HepG2 (cell line): Measurements from ENCODE around the gene OR13C4. TPM values are rescaled to one million over a fixed set of nuclear protein-coding genes. Genes with fewer than 3 reads are reported as not detected.
A peak's percentile ranks its signal among the peaks of the same experiment; 100 is the strongest.

Experiments
- ATAC-seq: fragments of 200-7000 bp; cut with Tn5 transposase; 3 replicates; pipeline ENCODE4 v1.9.1; 2020; ENCODE audit warnings: mild to moderate bottlenecking, moderate library complexity
- BruUV-seq: library from RNA; stranded (reverse); fragments of 400-500 nt; replicated peaks from 2 replicates; lab custom pipeline; 2021; lab: Mats Ljungman, UMichigan
- CTCF ChIA-PET: fragments of 300-600 bp; formaldehyde crosslinking; extraction: SDS; loops from one replicate; lab custom pipeline; 2021; ENCODE audit warnings: low total read pairs, inconsistent platforms, low intra/inter-chr PET ratio; lab: Yijun Ruan, JAX
- POLR2A ChIA-PET: fragments of 350-600 bp; sonication (Branson Sonifier 250); formaldehyde crosslinking; loops from one replicate; lab custom pipeline; 2020; ENCODE audit warnings: antibody characterized with exemption, inconsistent platforms; lab: Yijun Ruan, JAX
- DNase-seq: peaks from one replicate; pipeline ENCODE4 v3.0.0-alpha.2; 2015; ENCODE audit warnings: low spot score
- FAIRE-seq: peaks from 3 replicates; lab custom pipeline; 2011; peaks lifted over from hg19 to GRCh38; lab: Jason Lieb, UNC
- H2AFZ ChIP-seq: one replicate; pipeline ENCODE4 v1.6.1; 2011; ENCODE audit warnings: low read length, inconsistent platforms
- H3K27ac ChIP-seq: fragments of 300-600 bp; 3 replicates; pipeline ENCODE4 v1.8.0; 2011; ENCODE audit warnings: mixed run types, mild to moderate bottlenecking, mixed read lengths, low read length, inconsistent platforms; ENCODE audit not compliant: insufficient read depth; ENCODE audit errors: extremely low read length
- H3K27me3 ChIP-seq, 2 experiments: fragments of 200-600 bp in 1 of 2; 2 replicates in 1 of 2; 3 replicates in 1 of 2; pipeline versions ENCODE4 v1.6.0 to v1.8.0; 2011; ENCODE audit warnings: low read length in 2 of 2, mild to moderate bottlenecking in 2 of 2, moderate library complexity in 2 of 2, inconsistent platforms in 1 of 2; ENCODE audit not compliant: insufficient read depth in 2 of 2, control insufficient read depth in 1 of 2
- H3K36me3 ChIP-seq, 2 experiments: fragments of 200-600 bp in 1 of 2; replicated peaks in 1 of 2; 2 replicates in 1 of 2; 3 replicates in 1 of 2; pipeline versions ENCODE4 v1.5.1 to v1.8.0; 2011; ENCODE audit warnings: low read length in 2 of 2, inconsistent platforms in 1 of 2; ENCODE audit not compliant: insufficient read depth in 2 of 2, control insufficient read depth in 1 of 2
- H3K4me1 ChIP-seq: 2 replicates; pipeline ENCODE4 v1.5.1; 2012; ENCODE audit warnings: low read length, inconsistent platforms; ENCODE audit not compliant: insufficient read depth
- H3K4me2 ChIP-seq: 2 replicates; pipeline ENCODE4 v1.6.0; 2011; ENCODE audit warnings: low read depth, low read length, inconsistent platforms
- H3K4me3 ChIP-seq, 3 experiments: fragments of 200-600 bp in 1 of 3; sonication (generic), shearing (Covaris generic) in 1 of 3; replicated peaks in 1 of 3; 2 replicates each; pipeline ENCODE4 v1.5.1; 2011 to 2016; ENCODE audit warnings: low read length in 3 of 3, inconsistent platforms in 2 of 3, low read depth in 2 of 3, mild to moderate bottlenecking in 2 of 3, control low read depth in 1 of 3, mixed read lengths in 1 of 3; ENCODE audit not compliant: insufficient read depth in 1 of 3
- H3K79me2 ChIP-seq: one replicate; pipeline ENCODE4 v1.6.1; 2011; ENCODE audit warnings: low read length, inconsistent platforms; ENCODE audit not compliant: insufficient read depth
- H3K9ac ChIP-seq: 2 replicates; pipeline ENCODE4 v1.6.0; 2011; ENCODE audit warnings: mild to moderate bottlenecking, low read depth, low read length, inconsistent platforms; ENCODE audit not compliant: insufficient read depth
- H3K9me3 ChIP-seq: 2 replicates; pipeline ENCODE4 v1.5.1; 2012; ENCODE audit warnings: mild to moderate bottlenecking, low read length
- H4K20me1 ChIP-seq: 2 replicates; pipeline ENCODE4 v1.6.0; 2011; ENCODE audit warnings: inconsistent platforms, mild to moderate bottlenecking, low read length, moderate library complexity; ENCODE audit not compliant: insufficient read depth
- AGO2 ChIP-seq: fragments of 200-400 bp; formaldehyde crosslinking; optimal IDR thresholded peaks from 2 replicates; pipeline ENCODE3; 2017; ENCODE audit warnings: mild to moderate bottlenecking, low read depth, low read length, moderate library complexity
- ATF2 ChIP-seq: sonication (generic); formaldehyde crosslinking; IDR thresholded peaks from 2 replicates; pipeline ENCODE4 v1.4.0; 2020; ENCODE audit warnings: missing genetic modification reagents
- CEBPB ChIP-seq: IDR thresholded peaks from 2 replicates; pipeline ENCODE4 v1.6.1; 2011; ENCODE audit warnings: low read depth, low read length, improper control_type of control experiment, borderline replicate concordance
- NCOA1 ChIP-seq: sonication (generic); formaldehyde crosslinking; IDR thresholded peaks from 2 replicates; pipeline ENCODE4 v1.9.0; 2021; ENCODE audit warnings: missing genetic modification reagents
- RAD21 ChIP-seq: fragments of 450-650 bp; formaldehyde crosslinking; IDR thresholded peaks from 2 replicates; pipeline ENCODE4 v1.5.0; 2020; ENCODE audit warnings: mild to moderate bottlenecking
- SALL1 ChIP-seq: sonication (generic); formaldehyde crosslinking; IDR thresholded peaks from 2 replicates; pipeline ENCODE4 v1.8.0; 2022; ENCODE audit warnings: mild to moderate bottlenecking, missing genetic modification reagents
- SOX5 ChIP-seq: IDR thresholded peaks from 2 replicates; pipeline ENCODE4 v1.6.1; 2016; ENCODE audit warnings: borderline replicate concordance
- ZFAT ChIP-seq: sonication (generic); formaldehyde crosslinking; conservative IDR thresholded peaks from 2 replicates; pipeline ENCODE4 v1.8.1; 2023; ENCODE audit warnings: missing genetic modification reagents, inconsistent platforms
- ZNF629 ChIP-seq: sonication (generic); formaldehyde crosslinking; conservative IDR thresholded peaks from 2 replicates; pipeline ENCODE4 v1.5.0; 2020; ENCODE audit warnings: missing genetic modification reagents
- WGBS: methylation state at CpG from one replicate; pipeline ENCODE4 v1.1.6; 2017; ENCODE audit warnings: low lambda C conversion rate; 5-methylcytosine and 5-hydroxymethylcytosine counted together
- in situ Hi-C: cut with HindIII; loops from 2 replicates; pipeline ENCODE4 v1.10.0; 2017; ENCODE audit warnings: low pct_unique_long_range_greater_than_20kb; ENCODE audit not compliant: extremely low pct_ligation_motif_present
- intact Hi-C: fragments of 100-400 bp; cut with micrococcal nuclease; formaldehyde crosslinking; loops from one replicate; pipeline ENCODE4 v1.10.0; 2022; ENCODE audit not compliant: unreplicated experiment
- polyA plus RNA-seq, 8 experiments: library from polyadenylated mRNA; depleted of rRNA in 3 of 8; stranded (reverse) in 7 of 8; unstranded in 1 of 8; fragments of >200 nt; fragmentation: Illumina TruSeq in 4 of 8; extraction: Trizol in 4 of 8; gene quantifications; 2 replicates each; pipeline versions ENCODE4 v1.2.1 to v1.2.3, GENCODE V29; 2011 to 2016; ENCODE audit warnings: low read depth in 4 of 8, missing spikeins in 1 of 8, mixed read lengths in 1 of 8; ENCODE audit not compliant: insufficient read depth in 1 of 8
- total RNA-seq, 5 experiments: library from RNA; depleted of rRNA; stranded (reverse); fragments of >200 nt; fragmentation: Illumina TruSeq; extraction: Trizol; gene quantifications; 2 replicates each; pipeline ENCODE4 v1.2.3, GENCODE V29; 2016; ENCODE audit warnings: low read depth in 1 of 5
- TF ChIP-seq, protein P1 (sequence below), 2 experiments: fragments of 450-650 bp in 1 of 2; sonication (generic) in 1 of 2; formaldehyde crosslinking; IDR thresholded peaks; 2 replicates each; pipeline versions ENCODE4 v1.5.0 to v1.8.0; 2020 to 2022; ENCODE audit warnings: mild to moderate bottlenecking in 1 of 2, missing genetic modification reagents in 1 of 2
- TF ChIP-seq, protein P2 (sequence below): sonication (generic); formaldehyde crosslinking; IDR thresholded peaks from 2 replicates; pipeline ENCODE4 v1.4.0; 2020; ENCODE audit warnings: missing genetic modification reagents; ENCODE audit errors: not compliant biosample characterization

Gene OR13C4
- total and polyA plus RNA-seq, 2 of the 13 experiments (the other 11 are each of a cell fraction or from before 2014, with no cell fraction given), result not detected

GRCh38 chr9:104514901-104515300 lies 12.1 kb downstream of the OR13C4 start:
- H3K9me3 ChIP-seq, result no peaks in the 10 kb centered on the region
- intact Hi-C loops, result no loop called here
- FAIRE-seq, result no peak

GRCh38 chr9:104506565-104506964 lies 20.4 kb downstream of the OR13C4 start:
- Histone ChIP-seq H3K4me2 (no peak overlapping the region), H2AFZ (no peak overlapping the region), H3K36me3 (no peaks in the 10 kb centered on the region), H3K27ac (no peak overlapping the region), H3K4me3 (no peak overlapping the region), H3K4me1 (no peaks in the 10 kb centered on the region), H3K9me3 (no peaks in the 10 kb centered on the region), H3K79me2 (no peaks in the 10 kb centered on the region), H3K27me3 (no peaks in the 10 kb centered on the region), H3K9ac (no peak overlapping the region), H4K20me1 (no peaks in the 10 kb centered on the region)
- no peak for DNase-seq
- intact Hi-C loops, result no loop called here
- ChIA-PET POLR2A (no interaction called here), CTCF (no interaction called here)
- TF ChIP-seq, protein P1, sequence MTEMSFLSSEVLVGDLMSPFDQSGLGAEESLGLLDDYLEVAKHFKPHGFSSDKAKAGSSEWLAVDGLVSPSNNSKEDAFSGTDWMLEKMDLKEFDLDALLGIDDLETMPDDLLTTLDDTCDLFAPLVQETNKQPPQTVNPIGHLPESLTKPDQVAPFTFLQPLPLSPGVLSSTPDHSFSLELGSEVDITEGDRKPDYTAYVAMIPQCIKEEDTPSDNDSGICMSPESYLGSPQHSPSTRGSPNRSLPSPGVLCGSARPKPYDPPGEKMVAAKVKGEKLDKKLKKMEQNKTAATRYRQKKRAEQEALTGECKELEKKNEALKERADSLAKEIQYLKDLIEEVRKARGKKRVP (CRISPR knock-in tag; IDR thresholded peaks at IDR 0.05), result peak in 1 of 2 experiments; percentile 44; a peak in 2 of 4 replicates
- TF ChIP-seq, protein P2, sequence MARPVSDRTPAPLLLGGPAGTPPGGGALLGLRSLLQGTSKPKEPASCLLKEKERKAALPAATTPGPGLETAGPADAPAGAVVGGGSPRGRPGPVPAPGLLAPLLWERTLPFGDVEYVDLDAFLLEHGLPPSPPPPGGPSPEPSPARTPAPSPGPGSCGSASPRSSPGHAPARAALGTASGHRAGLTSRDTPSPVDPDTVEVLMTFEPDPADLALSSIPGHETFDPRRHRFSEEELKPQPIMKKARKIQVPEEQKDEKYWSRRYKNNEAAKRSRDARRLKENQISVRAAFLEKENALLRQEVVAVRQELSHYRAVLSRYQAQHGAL (CRISPR knock-in tag), result no peak
- TF ChIP-seq ATF2 (no peak), CEBPB (peak; percentile 43; the same call in 1 of the 2 replicates)
- in situ Hi-C loops, result no loop called here
- ATAC-seq, result no peak
- BruUV-seq, result no TSS peak
- FAIRE-seq, result no peak

More at GRCh38 chr9:104514901-104515300, 12.1 kb downstream of the OR13C4 start:
- TF ChIP-seq AGO2, result no peak
- no peak for TF ChIP-seq ZFAT (CRISPR knock-in tag)
- TF ChIP-seq RAD21 (CRISPR knock-in tag), result no peak
- TF ChIP-seq SALL1 (CRISPR knock-in tag), result no peak
- TF ChIP-seq ZNF629 (CRISPR knock-in tag), result no peak
- no peak for TF ChIP-seq SOX5 (CRISPR knock-in tag)
- TF ChIP-seq NCOA1, result no peak
- Histone ChIP-seq H3K4me3 (no peak overlapping the region), H3K4me1 (no peaks in the 10 kb centered on the region), H3K79me2 (no peaks in the 10 kb centered on the region), H3K27me3 (no peaks in the 10 kb centered on the region; a peak in 1 of 5 replicates), H3K4me2 (no peak overlapping the region), H4K20me1 (no peaks in the 10 kb centered on the region), H3K9ac (no peak overlapping the region), H2AFZ (no peak overlapping the region), H3K27ac (no peak overlapping the region), H3K36me3 (no peaks in the 10 kb centered on the region)
- ChIA-PET POLR2A (no interaction called here), CTCF (no interaction called here)
- DNase-seq, result no peak
- no TSS peak for BruUV-seq
- in situ Hi-C loops, result no loop called here
- ATAC-seq, result no peak
- WGBS, result 1% methylated on average over 5 of the region's 5 CpGs
